Measurements from ENCODE around the gene ACADM. TPM values are rescaled to one million over a fixed set of nuclear protein-coding genes. Genes with fewer than 3 reads are reported as not detected.

Gene ACADM
- total and polyA plus RNA-seq, 2 donors (not counting 3 experiments of a cell fraction or from before 2014, with no cell fraction given), result 10.8 to 32.5 TPM

DNA sequence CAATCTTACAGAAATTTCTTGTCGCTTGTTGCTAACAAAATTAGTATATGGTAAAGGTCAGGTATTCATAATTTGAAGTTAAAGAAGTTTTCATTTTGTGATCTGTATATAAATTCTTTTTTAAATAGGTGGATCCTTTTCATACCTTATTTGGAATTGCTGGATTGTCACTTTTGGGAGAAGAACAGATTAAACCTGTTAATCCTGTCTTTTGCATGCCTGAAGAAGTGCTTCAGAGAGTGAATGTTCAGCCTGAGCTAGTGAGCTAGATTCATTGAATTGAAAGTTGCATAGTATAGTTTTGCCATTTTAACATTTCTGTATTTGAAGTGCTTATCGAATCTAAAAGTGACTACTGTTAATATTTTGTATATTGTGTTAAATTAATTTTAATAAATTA lies 69.9 kb downstream of the ACADM start:
- Histone ChIP-seq H3K9ac (replicated peaks; ENCODE audit: extremely low read depth, insufficient read depth, low read length) (no peak overlapping the region), H3K4me1 (ENCODE audit: control insufficient read depth, extremely low read depth, insufficient read depth, low read length) (peaks cover 15% of the 10 kb centered on the region), H3K9me1 (replicated peaks; ENCODE audit: control insufficient read depth, extremely low read depth, insufficient read depth, low read length) (no peaks in the 10 kb centered on the region), H3K4me3 (replicated peaks in 1 of 3; ENCODE audit: insufficient read depth in 1 of 3, low read depth in 1 of 3, low read length in 3 of 3) (no peak overlapping the region), H4K20me1 (replicated peaks; ENCODE audit: control insufficient read depth, extremely low read depth, insufficient read depth, low read length) (peaks cover 11% of the 10 kb centered on the region), H3K4me2 (ENCODE audit: insufficient read depth, low read length) (no peak overlapping the region), H3K9me3 (replicated peaks; ENCODE audit: control insufficient read depth, insufficient read depth, low read length) (no peaks in the 10 kb centered on the region), H3K79me2 (ENCODE audit: control insufficient read depth, insufficient read depth, low read length) (peaks cover 32% of the 10 kb centered on the region), H3K36me3 (ENCODE audit: control insufficient read depth in 2 of 2, extremely low read depth in 1 of 2, insufficient read depth in 2 of 2, low read length in 2 of 2) (peaks cover 20 to 52% of the 10 kb centered on the region in 2 experiments), H2AFZ (ENCODE audit: low read depth, low read length) (no peak overlapping the region), H3K27me3 (ENCODE audit: control insufficient read depth in 2 of 2, insufficient read depth in 2 of 2, low read length in 2 of 2) (no peaks in the 10 kb centered on the region), H3K27ac (ENCODE audit: insufficient read depth, low read depth, low read length) (no peak overlapping the region)
- intact Hi-C loops (cut with micrococcal nuclease), result no loop called here
- CTCF ChIA-PET, result no interaction called here
- TF ChIP-seq, protein P1, sequence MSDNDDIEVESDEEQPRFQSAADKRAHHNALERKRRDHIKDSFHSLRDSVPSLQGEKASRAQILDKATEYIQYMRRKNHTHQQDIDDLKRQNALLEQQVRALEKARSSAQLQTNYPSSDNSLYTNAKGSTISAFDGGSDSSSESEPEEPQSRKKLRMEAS (IDR thresholded peaks at IDR 0.05; ENCODE audit: insufficient read depth, insufficient read length), result no peak
- TF ChIP-seq JUN (IDR thresholded peaks at IDR 0.05; ENCODE audit: borderline replicate concordance, insufficient read depth, insufficient read length, low read depth), result no peak
- no peak for TF ChIP-seq FOS (IDR thresholded peaks at IDR 0.05; ENCODE audit: borderline replicate concordance, insufficient read depth, low read length)
- no peak for TF ChIP-seq CTCF (IDR thresholded peaks at IDR 0.05; ENCODE audit: extremely low read depth in 1 of 2, insufficient read depth in 1 of 2, low read depth in 1 of 2, low read length in 2 of 2)
- no peak for TF ChIP-seq POLR2A (IDR thresholded peaks at IDR 0.05; ENCODE audit: low read depth, low read length)
- no peak for TF ChIP-seq GATA2 (IDR thresholded peaks at IDR 0.05; ENCODE audit: insufficient read depth, insufficient read length, low read depth, low read length)
- TF ChIP-seq POLR2AphosphoS5 (IDR thresholded peaks at IDR 0.05; ENCODE audit: insufficient read depth, low read depth, low read length), result no peak
- TF ChIP-seq EZH2 (IDR thresholded peaks at IDR 0.05; ENCODE audit: borderline replicate concordance, low read depth, low read length, severe bottlenecking), result no peak
- TF ChIP-seq MYC (IDR thresholded peaks at IDR 0.05; ENCODE audit: low read depth, low read length), result no peak
- FAIRE-seq, result no peak
- POLR2A ChIA-PET, result no interaction called here
- BruUV-seq (replicated peaks), result no TSS peak
- DNase-seq (ENCODE audit: low read depth, low spot score), result no peak
- dilution Hi-C loops (cut with MboI; ENCODE audit: extremely low pct_ligation_motif_present, low sequenced_read_pairs), result no loop called here

Measured in endothelial cell of umbilical vein (primary cell).